Esophagus muscularis mucosa (tissue), 4 donors: ENCODE results near the gene CLEC18C. TPM values are rescaled to one million over a fixed set of nuclear protein-coding genes. Genes with fewer than 3 reads are reported as not detected.
"Not testable (repeated sequence)": the region's sequence is repeated elsewhere in the genome, so short reads cannot be mapped to it uniquely, and the experiment has no call there.

Experiments used
- DNase-seq: peaks from one replicate; pipeline ENCODE4 v3.0.0-alpha.2; 2017; ENCODE audit errors: extremely low spot score
- H3K27ac ChIP-seq, 4 donors: fragments of 200-600 bp; sonication (generic); replicated peaks in 1 of 4; 1 replicate in 3 of 4; 2 replicates in 1 of 4; pipeline ENCODE4 v1.5.1; 2016 to 2019; ENCODE audit warnings: mild to moderate bottlenecking in 1 of 4
- H3K27me3 ChIP-seq, 4 donors: fragments of 200-600 bp; sonication (generic); one replicate each; pipeline versions ENCODE4 v1.5.1 to v1.6.0; 2016 to 2019
- H3K36me3 ChIP-seq, 4 donors: fragments of 200-600 bp; sonication (generic); one replicate each; pipeline ENCODE4 v1.5.1; 2016 to 2019
- H3K4me1 ChIP-seq, 4 donors: fragments of 200-600 bp; sonication (generic); one replicate each; pipeline ENCODE4 v1.5.1; 2016 to 2019
- H3K4me3 ChIP-seq, 4 donors: fragments of 200-600 bp; sonication (generic); 1 replicate in 2 of 4; 2 replicates in 2 of 4; pipeline ENCODE4 v1.5.1; 2016 to 2019; ENCODE audit warnings: mild to moderate bottlenecking in 4 of 4, moderate library complexity in 1 of 4
- H3K9me3 ChIP-seq, 4 donors: fragments of 200-600 bp; sonication (generic); 1 replicate in 3 of 4; 2 replicates in 1 of 4; pipeline ENCODE4 v1.5.1; 2016 to 2019
- WGBS: methylation state at CpG from one replicate; pipeline ENCODE4 v1.1.5; 2018; 5-methylcytosine and 5-hydroxymethylcytosine counted together
- intact Hi-C: fragments of 100-400 bp; cut with DNase I; formaldehyde crosslinking; loops from one replicate; pipeline ENCODE4 v1.15.1; 2023
- total RNA-seq, 4 donors: library from RNA; depleted of rRNA; stranded (reverse); fragments of >200 nt; gene quantifications; one replicate each; pipeline versions ENCODE4 v1.1.0 to v1.2.1, GENCODE V29; 2016

The CLEC18C gene
- total RNA-seq, 4 donors from 2014 or later = 0.58 TPM; not detected in 3

DNA sequence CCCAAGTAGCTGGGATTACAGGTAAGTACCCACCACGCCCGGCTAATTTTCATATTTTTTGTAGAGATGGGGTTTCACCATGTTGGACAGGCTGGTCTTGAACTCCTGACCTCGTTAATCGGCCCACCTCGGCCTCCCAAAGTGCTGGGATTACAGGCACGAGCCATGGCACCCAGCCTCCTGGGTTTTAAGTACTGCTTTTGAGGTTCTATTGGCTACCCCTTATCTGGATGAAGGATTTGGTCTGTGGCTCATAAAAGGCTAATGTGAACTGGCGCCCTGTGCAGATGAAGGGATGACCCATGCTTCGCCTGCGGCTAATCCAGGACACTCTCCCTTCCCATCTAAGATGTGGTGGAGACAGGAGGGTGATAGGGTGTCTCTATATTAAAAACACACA, 25.6 kb downstream of the CLEC18C start:
- H3K27ac ChIP-seq, DNase-seq, H3K4me1 ChIP-seq, H3K27me3 ChIP-seq, H3K4me3 ChIP-seq, intact Hi-C loops, H3K36me3 ChIP-seq, H3K9me3 ChIP-seq: not testable (repeated sequence)
- 92% methylated on average over 9 of the region's 9 CpGs for WGBS

DNA sequence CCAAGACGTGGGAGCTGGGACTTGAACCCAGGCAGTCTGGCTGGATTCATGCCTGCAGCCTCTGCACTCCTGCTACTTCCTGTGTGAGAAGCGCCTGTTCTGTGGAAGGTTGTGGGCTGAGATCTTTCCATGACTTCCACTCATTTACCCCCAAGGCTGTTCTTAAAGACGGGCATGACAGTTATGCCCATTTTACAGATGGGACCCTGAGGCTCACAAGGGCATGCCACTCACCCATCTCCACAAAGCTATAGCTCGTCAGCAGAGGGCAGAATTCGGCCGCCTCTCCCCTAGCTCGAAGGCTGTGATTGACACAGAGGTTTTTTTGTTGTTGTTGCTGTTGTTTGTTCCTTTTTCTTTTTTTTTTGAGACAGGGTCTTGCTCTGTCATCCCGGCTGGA, 26.5 kb downstream of the CLEC18C start:
- WGBS = 81% methylated on average over 8 of the region's 8 CpGs

DNA sequence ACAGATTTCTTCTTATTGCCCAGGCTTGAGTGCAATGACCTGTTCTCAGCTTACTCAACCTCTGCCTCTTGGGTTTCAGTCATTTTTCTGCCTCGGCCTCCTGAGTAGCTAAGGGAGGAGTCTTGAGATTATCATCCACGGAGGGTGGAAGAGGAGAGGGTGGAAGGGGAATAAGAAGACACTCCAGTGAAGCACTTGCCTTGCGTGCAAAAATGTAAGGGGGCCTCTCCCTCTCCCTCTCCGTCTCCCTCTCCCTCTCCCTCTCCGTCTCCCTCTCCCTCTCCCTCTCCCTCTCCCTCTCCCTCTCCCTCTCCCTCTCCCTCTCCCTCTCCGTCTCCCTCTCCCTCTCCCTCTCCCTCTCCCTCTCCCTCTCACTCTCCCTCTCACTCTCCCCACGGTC, 29.9 kb downstream of the CLEC18C start:
- H3K27ac ChIP-seq, intact Hi-C loops: not testable (repeated sequence)
- 61% methylated on average over 3 of the region's 7 CpGs for whole genome bisulfite sequencing

More for the DNA sequence above, 26.5 kb downstream of the CLEC18C start:
- H3K36me3 ChIP-seq, H3K4me1 ChIP-seq, H3K27ac ChIP-seq, DNase-seq, H3K27me3 ChIP-seq, H3K9me3 ChIP-seq, intact Hi-C loops, H3K4me3 ChIP-seq: not testable (repeated sequence)

DNA sequence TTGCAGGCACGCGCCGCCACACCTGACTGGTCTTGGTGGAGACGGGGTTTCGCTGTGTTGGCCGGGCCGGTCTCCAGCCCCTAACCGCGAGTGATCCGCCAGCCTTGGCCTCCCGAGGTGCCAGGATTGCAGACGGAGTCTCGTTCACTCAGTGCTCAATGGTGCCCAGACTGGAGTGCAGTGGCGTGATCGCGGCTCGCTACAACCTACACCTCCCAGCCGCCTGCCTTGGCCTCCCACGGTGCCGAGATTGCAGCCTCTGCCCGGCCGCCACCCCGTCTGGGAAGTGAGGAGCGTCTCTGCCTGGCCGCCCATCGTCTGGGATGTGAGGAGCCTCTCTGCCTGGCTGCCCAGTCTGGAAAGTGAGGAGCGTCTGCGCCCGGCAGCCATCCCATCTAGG, 30.4 kb downstream of the CLEC18C start:
- intact Hi-C loops, DNase-seq, H3K4me3 ChIP-seq, H3K27me3 ChIP-seq, H3K9me3 ChIP-seq, H3K4me1 ChIP-seq, H3K27ac ChIP-seq: not testable (repeated sequence)
- 80% methylated on average over 1 of the region's 29 CpGs for WGBS
- H3K36me3 ChIP-seq = peaks cover 0 to 12% (median 1%) of the 10 kb centered on the region in 4 donors

More for the DNA sequence above, 29.9 kb downstream of the CLEC18C start:
- DNase-seq, H3K4me3 ChIP-seq, H3K4me1 ChIP-seq, H3K27me3 ChIP-seq, H3K9me3 ChIP-seq: not testable (repeated sequence)
- H3K36me3 ChIP-seq = peaks cover 0 to 10% (median 1%) of the 10 kb centered on the region in 4 donors

DNA sequence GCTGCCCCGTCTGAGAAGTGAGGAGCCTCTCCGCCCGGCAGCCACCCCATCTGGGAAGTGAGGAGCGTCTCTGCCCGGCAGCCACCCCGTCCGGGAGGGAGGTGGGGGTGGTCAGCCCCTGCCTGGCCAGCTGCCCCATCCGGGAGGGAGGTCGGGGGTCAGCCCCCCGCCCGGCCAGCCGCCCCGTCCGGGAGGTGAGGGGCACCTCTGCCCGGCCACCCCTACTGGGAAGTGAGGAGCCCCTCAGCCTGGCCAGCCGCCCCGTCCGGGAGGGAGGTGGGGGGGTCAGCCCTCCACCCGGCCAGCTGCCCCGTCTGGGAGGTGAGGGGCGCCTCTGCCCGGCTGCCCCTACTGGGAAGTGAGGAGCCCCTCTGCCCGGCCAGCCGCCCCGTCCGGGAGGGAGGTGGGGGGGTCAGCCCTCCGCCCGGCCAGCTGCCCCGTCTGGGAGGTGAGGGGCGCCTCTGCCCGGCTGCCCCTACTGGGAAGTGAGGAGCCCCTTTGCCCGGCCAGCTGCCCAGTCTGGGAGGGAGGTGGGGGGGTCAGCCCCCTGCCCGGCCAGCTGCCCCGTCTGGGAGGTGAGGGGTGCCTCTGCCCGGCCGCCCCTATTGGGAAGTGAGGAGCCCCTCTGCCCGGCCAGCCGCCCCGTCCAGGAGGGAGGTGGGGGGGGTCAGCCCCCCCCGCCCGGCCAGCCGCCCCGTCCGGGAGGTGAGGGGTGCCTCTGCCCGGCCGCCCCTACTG, 31.2 kb downstream of the CLEC18C start:
- H3K4me3 ChIP-seq, intact Hi-C loops, H3K9me3 ChIP-seq, H3K27me3 ChIP-seq, H3K27ac ChIP-seq, H3K4me1 ChIP-seq, DNase-seq: not testable (repeated sequence)
- H3K36me3 ChIP-seq = peaks cover 0 to 12% (median 1%) of the 10 kb centered on the region in 4 donors
- WGBS = 94% methylated on average over 7 of the region's 46 CpGs

DNA sequence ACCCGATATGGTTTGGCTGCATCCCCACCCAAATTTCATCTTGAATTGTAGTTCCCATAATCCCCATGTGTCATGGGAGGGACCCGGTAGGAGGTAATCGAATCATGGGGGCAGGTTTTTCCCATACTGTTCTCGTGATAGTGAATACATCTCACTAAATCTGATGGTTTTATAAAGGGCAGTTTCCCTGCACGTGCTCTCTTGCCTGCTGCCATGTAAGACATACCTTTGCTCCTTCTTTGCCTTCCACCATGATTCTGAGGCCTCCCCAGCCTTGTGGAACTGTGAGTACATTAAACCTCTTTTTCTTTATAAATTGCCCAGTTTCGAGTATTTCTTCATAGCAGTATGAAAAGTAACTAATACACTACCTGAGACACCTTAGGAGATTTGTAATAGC, 32.8 kb downstream of the CLEC18C start:
- H3K4me3 ChIP-seq, DNase-seq, H3K9me3 ChIP-seq, H3K27ac ChIP-seq, H3K4me1 ChIP-seq, H3K27me3 ChIP-seq, intact Hi-C loops: not testable (repeated sequence)
- WGBS = 97% methylated on average over 6 of the region's 6 CpGs
- H3K36me3 ChIP-seq = peaks cover 0 to 12% (median 1%) of the 10 kb centered on the region in 4 donors

DNA sequence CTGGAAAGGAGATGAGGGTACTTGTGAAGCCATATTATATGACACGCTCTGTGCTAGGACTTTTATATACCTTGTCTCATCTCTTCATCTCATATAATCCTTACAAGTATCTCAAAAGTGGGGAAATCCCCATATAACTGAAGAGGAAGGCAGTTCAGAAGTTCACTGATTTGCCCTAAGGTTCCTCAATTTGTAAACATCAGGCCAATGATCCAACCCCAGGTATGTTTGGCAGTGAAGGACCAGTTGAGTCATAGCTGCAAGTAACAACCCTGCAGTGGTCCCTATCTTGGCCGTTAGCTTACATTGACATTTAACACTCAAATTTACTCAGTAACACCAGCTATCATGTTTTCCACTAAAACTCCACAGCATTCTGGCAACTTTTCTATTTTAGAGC, 45.0 kb downstream of the CLEC18C start:
- WGBS = 100% methylated on average over 1 of the region's 2 CpGs
- H3K27ac ChIP-seq, H3K9me3 ChIP-seq, H3K4me1 ChIP-seq, intact Hi-C loops, H3K4me3 ChIP-seq, H3K27me3 ChIP-seq, DNase-seq: not testable (repeated sequence)
- H3K36me3 ChIP-seq = peaks cover under 1 to 58% (median 11%) of the 10 kb centered on the region in 4 donors

DNA sequence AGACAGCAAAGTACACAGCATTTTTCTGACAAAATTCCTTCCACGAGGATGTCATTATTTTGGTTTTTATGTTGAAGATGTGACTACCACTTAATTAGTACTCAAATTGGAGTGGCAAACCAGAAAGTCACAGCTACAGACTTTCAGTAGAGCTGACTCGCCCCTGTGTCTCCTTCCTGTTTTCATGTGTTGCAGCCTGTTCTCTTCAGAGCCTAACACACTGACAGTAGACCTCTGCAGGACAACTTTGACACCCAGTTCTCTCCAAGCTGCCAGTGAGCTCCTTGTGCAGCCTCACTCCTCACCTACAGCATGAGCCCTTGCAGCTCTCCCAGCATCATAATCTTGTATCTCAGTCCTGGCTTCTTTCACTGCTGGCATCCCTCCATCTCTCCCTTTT, 49.0 kb downstream of the CLEC18C start:
- DNase-seq, H3K4me3 ChIP-seq, H3K27me3 ChIP-seq, intact Hi-C loops, H3K4me1 ChIP-seq, H3K27ac ChIP-seq, H3K9me3 ChIP-seq: not testable (repeated sequence)
- 92% methylated on average over 2 of the region's 2 CpGs for WGBS
- peaks cover 0 to 72% (median 26%) of the 10 kb centered on the region in 4 donors for H3K36me3 ChIP-seq

DNA sequence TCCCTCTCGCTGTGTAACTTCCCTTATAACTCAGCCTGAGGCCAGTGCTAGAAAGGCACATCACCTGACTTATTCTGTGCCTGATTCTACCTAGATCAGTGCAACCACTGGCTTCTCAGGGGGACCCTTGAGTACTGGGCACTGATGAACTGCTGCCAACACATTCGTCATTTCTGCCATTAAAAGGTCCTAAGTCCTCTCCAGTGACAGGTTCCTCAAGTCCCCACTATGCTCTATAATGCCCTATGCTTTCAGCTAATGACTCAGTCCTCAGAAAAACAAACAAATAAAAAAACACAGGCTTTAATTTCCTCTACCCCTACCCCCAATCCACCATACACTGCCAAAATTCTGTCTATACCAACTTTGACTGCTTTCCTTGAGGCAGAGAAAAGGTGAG, 49.6 kb downstream of the CLEC18C start:
- H3K27me3 ChIP-seq, H3K9me3 ChIP-seq, H3K27ac ChIP-seq, H3K4me3 ChIP-seq, H3K4me1 ChIP-seq, DNase-seq, intact Hi-C loops: not testable (repeated sequence)
- peaks cover 0 to 74% (median 27%) of the 10 kb centered on the region in 4 donors for H3K36me3 ChIP-seq
- WGBS = no CpG with 5 or more reads among the region's 2 CpGs

DNA sequence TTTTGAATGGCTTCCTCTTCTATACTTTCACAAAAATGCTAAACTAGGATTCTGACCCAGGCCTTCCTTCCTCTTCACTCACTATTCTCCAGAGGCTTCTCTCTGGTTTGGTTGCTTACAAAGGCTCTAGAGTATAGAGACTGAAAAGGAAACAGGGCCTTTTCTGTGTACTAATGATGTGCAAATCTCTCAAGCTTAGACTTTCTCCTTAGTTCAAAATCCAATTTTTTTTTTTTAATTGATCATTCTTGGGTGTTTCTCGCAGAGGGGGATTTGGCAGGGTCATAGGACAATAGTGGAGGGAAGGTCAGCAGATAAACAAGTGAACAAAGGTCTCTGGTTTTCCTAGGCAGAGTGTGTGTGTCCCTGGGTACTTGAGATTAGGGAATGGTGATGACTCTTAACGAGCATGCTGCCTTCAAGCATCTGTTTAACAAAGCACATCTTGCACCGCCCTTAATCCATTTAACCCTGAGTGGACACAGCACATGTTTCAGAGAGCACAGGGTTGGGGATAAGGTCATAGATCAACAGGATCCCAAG, 50.5 kb downstream of the CLEC18C start:
- H3K27me3 ChIP-seq, intact Hi-C loops, H3K27ac ChIP-seq, H3K4me3 ChIP-seq, H3K9me3 ChIP-seq, DNase-seq, H3K4me1 ChIP-seq: not testable (repeated sequence)
- 67% methylated on average over 1 of the region's 3 CpGs for WGBS
- peaks cover 4 to 73% (median 28%) of the 10 kb centered on the region in 4 donors for H3K36me3 ChIP-seq

DNA sequence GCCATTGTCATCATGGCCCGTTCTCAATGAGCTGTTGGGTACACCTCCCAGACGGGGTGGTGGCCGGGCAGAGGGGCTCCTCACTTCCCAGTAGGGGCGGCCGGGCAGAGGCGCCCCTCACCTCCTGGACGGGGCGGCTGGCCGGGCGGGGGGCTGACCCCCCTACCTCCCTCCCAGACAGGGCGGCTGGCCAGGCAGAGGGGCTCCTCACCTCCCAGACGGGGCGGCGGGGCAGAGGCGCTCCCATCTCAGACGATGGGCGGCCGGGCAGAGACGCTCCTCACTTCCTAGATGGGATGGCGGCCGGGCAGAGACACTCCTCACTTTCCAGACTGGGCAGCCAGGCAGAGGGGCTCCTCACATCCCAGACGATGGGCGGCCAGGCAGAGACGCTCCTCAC, 51.1 kb downstream of the CLEC18C start:
- H3K27ac ChIP-seq, DNase-seq, H3K27me3 ChIP-seq, H3K9me3 ChIP-seq, H3K4me1 ChIP-seq, intact Hi-C loops, H3K4me3 ChIP-seq: not testable (repeated sequence)
- 100% methylated on average over 7 of the region's 24 CpGs for WGBS
- H3K36me3 ChIP-seq = peaks cover 4 to 73% (median 28%) of the 10 kb centered on the region in 4 donors

DNA sequence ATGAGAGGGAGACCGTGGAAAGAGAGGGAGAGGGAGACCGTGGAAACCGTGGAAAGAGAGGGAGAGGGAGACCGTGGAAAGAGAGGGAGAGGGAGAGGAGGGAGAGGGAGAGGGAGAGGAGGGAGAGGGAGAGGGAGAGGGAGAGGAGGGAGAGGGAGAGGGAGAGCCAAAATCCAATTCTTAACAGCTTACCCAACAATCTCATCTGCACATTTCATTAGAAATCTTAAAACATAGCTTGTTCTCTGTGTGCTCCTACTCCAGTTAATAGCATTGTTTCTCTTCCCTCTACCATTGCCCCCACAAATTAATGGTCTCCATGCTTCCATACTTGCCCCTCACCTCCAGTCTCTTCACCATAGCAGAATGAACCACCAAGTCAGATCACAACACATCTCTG, 51.8 kb downstream of the CLEC18C start:
- intact Hi-C loops = not testable (repeated sequence)
- peaks cover 4 to 73% (median 26%) of the 10 kb centered on the region in 4 donors for H3K36me3 ChIP-seq
- WGBS = 94% methylated on average over 4 of the region's 4 CpGs

DNA sequence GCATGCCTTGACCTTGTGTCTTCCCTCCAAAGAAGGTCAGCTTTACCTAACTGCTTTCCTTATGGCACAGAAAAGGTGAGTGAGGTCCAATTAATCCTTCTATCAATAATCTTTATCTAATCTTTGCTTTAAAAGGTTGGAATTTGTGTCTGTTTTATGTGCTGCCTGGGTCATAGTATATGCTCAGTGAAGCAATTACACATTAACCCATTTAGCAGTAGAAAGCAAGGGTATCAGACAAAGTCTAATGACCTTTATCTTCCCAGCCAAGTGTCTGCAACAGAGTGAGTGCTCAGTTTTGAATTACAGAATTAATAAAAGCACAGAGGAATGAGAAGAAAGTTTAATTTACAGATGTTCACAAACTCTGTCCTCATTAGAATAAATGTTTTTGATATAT, 52.4 kb downstream of the CLEC18C start:
- intact Hi-C loops, H3K4me1 ChIP-seq, H3K4me3 ChIP-seq, H3K27ac ChIP-seq, H3K27me3 ChIP-seq, H3K9me3 ChIP-seq, DNase-seq: not testable (repeated sequence)
- peaks cover 4 to 77% (median 26%) of the 10 kb centered on the region in 4 donors for H3K36me3 ChIP-seq

More for the DNA sequence above, 51.8 kb downstream of the CLEC18C start:
- not testable (repeated sequence) for H3K4me3 ChIP-seq, H3K27ac ChIP-seq, DNase-seq, H3K4me1 ChIP-seq, H3K27me3 ChIP-seq, H3K9me3 ChIP-seq
